Hindlimb muscle (tissue), 1 donor: ENCODE results near the gene LRRC75A. TPM values are rescaled to one million over a fixed set of nuclear protein-coding genes. Genes with fewer than 3 reads are reported as not detected.
"Not testable (repeated sequence)": the region's sequence is repeated elsewhere in the genome, so short reads cannot be mapped to it uniquely, and the experiment has no call there.

ENCODE experiments used
- DNase-seq: peaks from one replicate; pipeline ENCODE4 v3.0.0-alpha.2; 2013
- polyA plus RNA-seq: library from polyadenylated mRNA; unstranded; fragments of 120-200 nt; gene quantifications from one replicate; pipeline ENCODE4 v1.2.1, GENCODE V29; 2013; ENCODE audit not compliant: insufficient read length

Gene LRRC75A
- polyA plus RNA-seq: 5.8 TPM

- DNase-seq: peak; percentile 73
Observed at GRCh38 chr17:16491703-16492612, at the start of gene LRRC75A. Gene LRRC75A (minus strand): TSS chr17:16492193. CDS start chr17:16491990, 203 bp downstream.

GRCh38 chr17:16537130-16537458, 45.1 kb upstream of the LRRC75A start:
- no peak for DNase-seq

- DNase-seq: no peak
Observed at GRCh38 chr17:16534236-16534635, 42.2 kb upstream of the LRRC75A start.

GRCh38 chr17:16529906-16530305, 37.9 kb upstream of the LRRC75A start:
- DNase-seq: no peak

- DNase-seq: no peak
Observed at GRCh38 chr17:16527298-16527697, 35.3 kb upstream of the LRRC75A start.

GRCh38 chr17:16525556-16525955, 33.6 kb upstream of the LRRC75A start:
- not testable (repeated sequence) for DNase-seq

- DNase-seq: peak; percentile 90
Observed at GRCh38 chr17:16521070-16521727, 29.2 kb upstream of the LRRC75A start.

- DNase-seq: no peak
Observed at GRCh38 chr17:16519021-16519420, 27.0 kb upstream of the LRRC75A start.

- DNase-seq: no peak
Observed at GRCh38 chr17:16517477-16517876, 25.5 kb upstream of the LRRC75A start.

GRCh38 chr17:16516594-16517051, 24.6 kb upstream of the LRRC75A start:
- DNase-seq: peak; percentile 47

GRCh38 chr17:16515933-16516332, 23.9 kb upstream of the LRRC75A start:
- DNase-seq: no peak

- DNase-seq: no peak
Observed at GRCh38 chr17:16513873-16514272, 21.9 kb upstream of the LRRC75A start.

- DNase-seq: peak; percentile 58
Observed at GRCh38 chr17:16512011-16512410, 20.0 kb upstream of the LRRC75A start.

GRCh38 chr17:16511593-16511992, 19.6 kb upstream of the LRRC75A start:
- no peak for DNase-seq

GRCh38 chr17:16507918-16508533, 16.0 kb upstream of the LRRC75A start:
- no peak for DNase-seq

GRCh38 chr17:16506188-16506587, 14.2 kb upstream of the LRRC75A start:
- no peak for DNase-seq

GRCh38 chr17:16504984-16505383, 13.0 kb upstream of the LRRC75A start:
- no peak for DNase-seq

GRCh38 chr17:16496820-16497489, 5.0 kb upstream of the LRRC75A start:
- no peak for DNase-seq

GRCh38 chr17:16495980-16496819, 4.2 kb upstream of the LRRC75A start:
- DNase-seq: no peak

- DNase-seq: no peak
Observed at GRCh38 chr17:16495561-16495960, 3.6 kb upstream of the LRRC75A start.

GRCh38 chr17:16494059-16494458, 2.1 kb upstream of the LRRC75A start:
- no peak for DNase-seq

GRCh38 chr17:16493531-16494046, 1.6 kb upstream of the LRRC75A start:
- DNase-seq: no peak
